Spleen (tissue), 7 donors: Measurements from ENCODE around the gene ZRANB2.

ENCODE experiments used
- POLR2A ChIP-seq, 3 donors: fragments of 450-650 bp; IDR thresholded peaks; one replicate each; pipeline ENCODE4 v1.5.1; 2017; ENCODE audit warnings: antibody characterized with exemption in 3 of 3, mild to moderate bottlenecking in 1 of 3
- POLR2AphosphoS5 ChIP-seq, 3 donors: sonication (generic); formaldehyde crosslinking; IDR thresholded peaks; one replicate each; pipeline ENCODE4 v1.5.1; 2017; ENCODE audit warnings: antibody characterized with exemption in 3 of 3
- TF ChIP-seq, protein P1 (sequence below), 11 experiments: fragments of 200-600 bp in 7 of 11; fragments of 450-650 bp in 4 of 11; sonication (generic) in 4 of 11; IDR thresholded peaks in 8 of 11; conservative IDR thresholded peaks in 3 of 11; 1 replicate in 7 of 11; 2 replicates in 4 of 11; pipeline versions ENCODE4 v1.4.0 to v1.8.0; 2016 to 2021; ENCODE audit warnings: antibody characterized with exemption in 11 of 11, inconsistent platforms in 4 of 11, mild to moderate bottlenecking in 1 of 11
- donor health status: DM: no; HTN: no; CAD: no; lungs with moderate emphysema.
- donor health status: DM: no; HTN: no; CAD: no.
- donor health status: DM: no; HTN: no; CAD: no.

DNA sequence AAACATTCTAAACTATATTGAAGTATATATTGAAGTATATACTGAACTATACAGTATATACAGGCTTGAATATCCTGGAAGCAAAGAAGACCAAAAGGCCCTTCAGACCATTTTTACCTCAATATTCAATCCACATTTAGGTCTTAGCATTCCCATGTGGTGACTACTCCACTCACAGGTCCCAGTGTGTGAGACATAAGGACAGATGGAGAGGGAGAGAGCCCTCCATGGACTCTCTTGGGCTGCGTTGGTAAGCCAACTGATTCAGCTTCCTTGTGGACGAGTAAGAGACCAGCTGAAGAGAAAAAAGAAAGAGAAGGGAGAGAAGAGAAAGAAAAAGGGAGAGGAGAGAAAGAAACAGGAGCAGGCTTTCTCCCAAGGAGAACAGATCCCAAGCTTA lies 37.3 kb upstream of the ZRANB2 start:
- TF ChIP-seq POLR2A (IDR thresholded peaks at IDR 0.05) = no peak
- TF ChIP-seq, protein P1, sequence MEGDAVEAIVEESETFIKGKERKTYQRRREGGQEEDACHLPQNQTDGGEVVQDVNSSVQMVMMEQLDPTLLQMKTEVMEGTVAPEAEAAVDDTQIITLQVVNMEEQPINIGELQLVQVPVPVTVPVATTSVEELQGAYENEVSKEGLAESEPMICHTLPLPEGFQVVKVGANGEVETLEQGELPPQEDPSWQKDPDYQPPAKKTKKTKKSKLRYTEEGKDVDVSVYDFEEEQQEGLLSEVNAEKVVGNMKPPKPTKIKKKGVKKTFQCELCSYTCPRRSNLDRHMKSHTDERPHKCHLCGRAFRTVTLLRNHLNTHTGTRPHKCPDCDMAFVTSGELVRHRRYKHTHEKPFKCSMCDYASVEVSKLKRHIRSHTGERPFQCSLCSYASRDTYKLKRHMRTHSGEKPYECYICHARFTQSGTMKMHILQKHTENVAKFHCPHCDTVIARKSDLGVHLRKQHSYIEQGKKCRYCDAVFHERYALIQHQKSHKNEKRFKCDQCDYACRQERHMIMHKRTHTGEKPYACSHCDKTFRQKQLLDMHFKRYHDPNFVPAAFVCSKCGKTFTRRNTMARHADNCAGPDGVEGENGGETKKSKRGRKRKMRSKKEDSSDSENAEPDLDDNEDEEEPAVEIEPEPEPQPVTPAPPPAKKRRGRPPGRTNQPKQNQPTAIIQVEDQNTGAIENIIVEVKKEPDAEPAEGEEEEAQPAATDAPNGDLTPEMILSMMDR (IDR thresholded peaks at IDR 0.05 in 8 of 11, conservative IDR thresholded peaks at IDR 0.05 in 3 of 11) = no peak
- no peak for TF ChIP-seq POLR2AphosphoS5 (IDR thresholded peaks at IDR 0.05)
